GM12878 (cell line): ENCODE results near the gene UGGT1.

Experiments
- EED ChIP-seq: sonication (generic); IDR thresholded peaks from 2 replicates; pipeline ENCODE4 v1.6.1; 2016; ENCODE audit warnings: antibody characterized with exemption, low read depth
- EP300 ChIP-seq, 2 experiments: fragments of 150-350 bp in 1 of 2; IDR thresholded peaks; 2 replicates each; pipeline ENCODE4 v1.6.1; 2011 to 2012; ENCODE audit warnings: low read depth in 2 of 2, low read length in 2 of 2, borderline replicate concordance in 1 of 2, improper control_type of control experiment in 1 of 2, inconsistent platforms in 1 of 2; ENCODE audit not compliant: control insufficient read depth in 1 of 2
- EZH2 ChIP-seq: IDR thresholded peaks from 2 replicates; pipeline ENCODE4 v1.6.1; 2012; ENCODE audit warnings: low read depth, mild to moderate bottlenecking, control low read depth, inconsistent platforms, low read length, borderline replicate concordance; ENCODE audit not compliant: control insufficient read depth
- FOXK2 ChIP-seq: fragments of 450-650 bp; IDR thresholded peaks from 2 replicates; pipeline ENCODE4 v1.6.1; 2017; ENCODE audit warnings: mild to moderate bottlenecking, moderate library complexity
- IKZF1 ChIP-seq: fragments of 450-650 bp; conservative IDR thresholded peaks from 2 replicates; pipeline ENCODE4 v1.6.1; 2017; ENCODE audit warnings: antibody characterized with exemption, mild to moderate bottlenecking
- JUND ChIP-seq: IDR thresholded peaks from 2 replicates; pipeline ENCODE4 v1.6.1; 2012; ENCODE audit warnings: low read depth, mild to moderate bottlenecking, low read length, improper control_type of control experiment, moderate library complexity
- POLR2A ChIP-seq: IDR thresholded peaks from 2 replicates; pipeline ENCODE4 v1.6.1; 2011; ENCODE audit warnings: low read depth, mild to moderate bottlenecking, low read length
- RELA ChIP-seq: fragments of 450-650 bp; IDR thresholded peaks from 2 replicates; pipeline ENCODE4 v1.8.0; 2014; ENCODE audit warnings: borderline replicate concordance; ENCODE audit not compliant: partially characterized antibody
- SP1 ChIP-seq: IDR thresholded peaks from one replicate; pipeline ENCODE4 v1.6.1; 2011; ENCODE audit warnings: low read depth, low read length
- USF1 ChIP-seq: IDR thresholded peaks from 2 replicates; pipeline ENCODE4 v1.6.1; 2011; ENCODE audit warnings: borderline replicate concordance, low read depth, mild to moderate bottlenecking, moderate library complexity, mixed read lengths, low read length; ENCODE audit not compliant: insufficient read depth; ENCODE audit errors: extremely low read length
- ZBTB33 ChIP-seq: fragments of 450-650 bp; IDR thresholded peaks from 2 replicates; pipeline ENCODE4 v1.6.1; 2017; ENCODE audit warnings: mild to moderate bottlenecking
- TF ChIP-seq, protein P1 (sequence below): IDR thresholded peaks from 2 replicates; pipeline ENCODE4 v1.6.1; 2011; ENCODE audit warnings: low read depth, mild to moderate bottlenecking, low read length, moderate library complexity, borderline replicate concordance; ENCODE audit errors: extremely low read depth

GRCh38 chr2:128093762-128094161 is 2.8 kb downstream of the UGGT1 start:
- no peak for TF ChIP-seq EZH2
- no peak for TF ChIP-seq RELA
- TF ChIP-seq JUND, result no peak
- no peak for TF ChIP-seq USF1
- no peak for TF ChIP-seq SP1
- TF ChIP-seq EED, result no peak
- no peak for TF ChIP-seq ZBTB33
- TF ChIP-seq EP300 (IDR thresholded peaks at IDR 0.05; ENCODE audit: borderline replicate concordance in 1 of 2, control insufficient read depth in 1 of 2, low read depth in 2 of 2, low read length in 2 of 2), result no peak
- TF ChIP-seq, protein P1, sequence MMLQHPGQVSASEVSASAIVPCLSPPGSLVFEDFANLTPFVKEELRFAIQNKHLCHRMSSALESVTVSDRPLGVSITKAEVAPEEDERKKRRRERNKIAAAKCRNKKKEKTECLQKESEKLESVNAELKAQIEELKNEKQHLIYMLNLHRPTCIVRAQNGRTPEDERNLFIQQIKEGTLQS, result no peak
- TF ChIP-seq FOXK2, result no peak
- TF ChIP-seq IKZF1, result no peak
- no peak for TF ChIP-seq POLR2A
